ENCODE data around the gene IFT27. TPM values are rescaled to one million over a fixed set of nuclear protein-coding genes. Genes with fewer than 3 reads are reported as not detected.
"Not testable (repeated sequence)": the region's sequence is repeated elsewhere in the genome, so short reads cannot be mapped to it uniquely, and the experiment has no call there.

IFT27 gene
- total RNA-seq, 2 donors from 2014 or later: 27.6 to 28.1 TPM

- no peak for ATAC-seq
- intact Hi-C loops (cut with DNase I): no loop called here
- DNase-seq: no peak
These were observed 44.0 kb downstream of the IFT27 start for GRCh38 chr22:36731916-36732315.

- DNase-seq; ATAC-seq; intact Hi-C loops (cut with DNase I): not testable (repeated sequence)
These were observed 44.6 kb downstream of the IFT27 start for GRCh38 chr22:36731321-36731720.

GRCh38 chr22:36730176-36730858, 45.6 kb downstream of the IFT27 start:
- no peak for DNase-seq
- no peak for ATAC-seq
- intact Hi-C loops (cut with DNase I): no loop called here

- intact Hi-C loops (cut with DNase I): no loop called here
These were observed 46.6 kb downstream of the IFT27 start for GRCh38 chr22:36729321-36729720.

GRCh38 chr22:36728505-36728904, 47.4 kb downstream of the IFT27 start:
- ATAC-seq: no peak
- no peak for DNase-seq
- intact Hi-C loops (cut with DNase I): no loop called here

More at GRCh38 chr22:36729321-36729720, 46.6 kb downstream of the IFT27 start:
- DNase-seq (no peak), ATAC-seq (no peak)

- intact Hi-C loops (cut with DNase I): no loop called here
- no peak for DNase-seq
These were observed 47.9 kb downstream of the IFT27 start for GRCh38 chr22:36727927-36728488.

GRCh38 chr22:36727110-36727509, 48.8 kb downstream of the IFT27 start:
- intact Hi-C loops (cut with DNase I): no loop called here
- ATAC-seq (no peak), DNase-seq (no peak)

More at GRCh38 chr22:36727927-36728488, 47.9 kb downstream of the IFT27 start:
- no peak for ATAC-seq

GRCh38 chr22:36726007-36726380, 49.9 kb downstream of the IFT27 start:
- DNase-seq (no peak), ATAC-seq (no peak)
- intact Hi-C loops (cut with DNase I): no loop called here

GRCh38 chr22:36725366-36726006, 50.4 kb downstream of the IFT27 start:
- DNase-seq: no peak
- no peak for ATAC-seq
- intact Hi-C loops (cut with DNase I): no loop called here

GRCh38 chr22:36724836-36725235, 51.1 kb downstream of the IFT27 start:
- ATAC-seq (no peak), DNase-seq (no peak)
- intact Hi-C loops (cut with DNase I): no loop called here

GRCh38 chr22:36722055-36722454, 53.9 kb downstream of the IFT27 start:
- ATAC-seq: no peak
- intact Hi-C loops (cut with DNase I): no loop called here
- no peak for DNase-seq

- intact Hi-C loops (cut with DNase I): no loop called here
- no peak for DNase-seq
- ATAC-seq: no peak
These were observed 60.3 kb downstream of the IFT27 start for GRCh38 chr22:36715647-36716046.

- intact Hi-C loops (cut with DNase I): no loop called here
- ATAC-seq (no peak), DNase-seq (no peak)
These were observed 61.8 kb downstream of the IFT27 start for GRCh38 chr22:36714110-36714509.

- intact Hi-C loops (cut with DNase I): no loop called here
- ATAC-seq (no peak), DNase-seq (no peak)
These were observed 62.5 kb downstream of the IFT27 start for GRCh38 chr22:36713436-36713835.

Other genes with a start within 250 kb of the IFT27 start
- gene EIF3D, start 247.0 kb downstream of the IFT27 start, total RNA-seq: 10 to 100 TPM; 74.8 to 96.3 TPM
- not detected for gene CACNG2, start 72.4 kb downstream of the IFT27 start, total RNA-seq
- not detected for gene PVALB, start 40.9 kb upstream of the IFT27 start, total RNA-seq
- 10 to 100 TPM; 10.9 to 16.6 TPM for gene NCF4, start 84.9 kb upstream of the IFT27 start, total RNA-seq
- 1 to 10 TPM; 4.7 to 6.0 TPM for gene CSF2RB, start 137.5 kb upstream of the IFT27 start, total RNA-seq
- 10 to 100 TPM; 33.3 to 35.5 TPM for gene TST, start 243.3 kb upstream of the IFT27 start, total RNA-seq
- gene MPST, start 243.6 kb upstream of the IFT27 start, total RNA-seq: 10 to 100 TPM; 48.2 to 51.2 TPM